H9 (cell line): Measurements from ENCODE around the gene SMARCA2. TPM values are rescaled to one million over a fixed set of nuclear protein-coding genes. Genes with fewer than 3 reads are reported as not detected.

Source experiments
- DNase-seq: peaks from one replicate; pipeline ENCODE4 v3.0.0-alpha.2; 2017
- H2AFZ ChIP-seq: one replicate; pipeline ENCODE4 v1.6.1; 2013; ENCODE audit warnings: mild to moderate bottlenecking, low read length, control low read depth, moderate library complexity
- H2AK5ac ChIP-seq: 2 replicates; pipeline ENCODE4 v1.6.1; 2013; ENCODE audit warnings: low read length, control low read depth, mixed read lengths; ENCODE audit not compliant: insufficient read length
- H2BK120ac ChIP-seq: one replicate; pipeline ENCODE4 v1.6.1; 2013; ENCODE audit warnings: low read depth, mild to moderate bottlenecking, low read length, control low read depth, inconsistent platforms; ENCODE audit not compliant: poor library complexity, severe bottlenecking
- H2BK12ac ChIP-seq: 2 replicates; pipeline ENCODE4 v1.6.1; 2013; ENCODE audit warnings: low read length, control low read depth, mixed read lengths, low read depth; ENCODE audit not compliant: insufficient read length
- H2BK15ac ChIP-seq: 2 replicates; pipeline ENCODE4 v1.6.1; 2013; ENCODE audit warnings: low read depth, low read length, control low read depth
- H2BK20ac ChIP-seq: one replicate; pipeline ENCODE4 v1.6.1; 2013; ENCODE audit warnings: low read depth, mild to moderate bottlenecking, low read length, control low read depth, inconsistent platforms; ENCODE audit not compliant: poor library complexity, severe bottlenecking
- H2BK5ac ChIP-seq: 2 replicates; pipeline ENCODE4 v1.6.1; 2013; ENCODE audit warnings: low read length, control low read depth, mixed read lengths; ENCODE audit not compliant: insufficient read length
- H3K14ac ChIP-seq: 2 replicates; pipeline ENCODE4 v1.6.1; 2013; ENCODE audit warnings: low read length, control low read depth; ENCODE audit not compliant: insufficient read depth
- H3K18ac ChIP-seq: 2 replicates; pipeline ENCODE4 v1.6.1; 2013; ENCODE audit warnings: low read depth, mild to moderate bottlenecking, mixed read lengths, low read length, control low read depth; ENCODE audit not compliant: insufficient read length
- H3K23ac ChIP-seq: 2 replicates; pipeline ENCODE4 v1.6.1; 2013; ENCODE audit warnings: low read length, control low read depth, mixed read lengths, low read depth; ENCODE audit not compliant: insufficient read length
- H3K23me2 ChIP-seq: 2 replicates; pipeline ENCODE4 v1.6.1; 2013; ENCODE audit warnings: low read depth, mild to moderate bottlenecking, mixed read lengths, low read length, control low read depth; ENCODE audit not compliant: insufficient read length, poor library complexity, severe bottlenecking
- H3K27ac ChIP-seq: 2 replicates; pipeline ENCODE4 v1.5.1; 2013; ENCODE audit warnings: low read length, control low read depth, mixed read lengths, low read depth; ENCODE audit not compliant: insufficient read length
- H3K27me3 ChIP-seq: 2 replicates; pipeline ENCODE4 v1.6.1; 2013; ENCODE audit warnings: low read length, control low read depth, inconsistent platforms; ENCODE audit not compliant: insufficient read depth
- H3K4ac ChIP-seq: 2 replicates; pipeline ENCODE4 v1.6.1; 2013; ENCODE audit warnings: low read depth, mild to moderate bottlenecking, control low read depth, inconsistent platforms, low read length, moderate library complexity
- H3K4me1 ChIP-seq: 2 replicates; pipeline ENCODE4 v1.6.1; 2013; ENCODE audit warnings: low read length, control low read depth, inconsistent platforms; ENCODE audit not compliant: insufficient read depth
- H3K4me2 ChIP-seq: 2 replicates; pipeline ENCODE4 v1.6.1; 2013; ENCODE audit warnings: low read length, control low read depth, mixed read lengths; ENCODE audit not compliant: insufficient read length, insufficient read depth
- H3K56ac ChIP-seq: 2 replicates; pipeline ENCODE4 v1.6.1; 2013; ENCODE audit warnings: low read depth, mild to moderate bottlenecking, mixed read lengths, low read length, control low read depth; ENCODE audit not compliant: insufficient read length
- H3K79me1 ChIP-seq: 2 replicates; pipeline ENCODE4 v1.6.1; 2013; ENCODE audit warnings: low read depth, mild to moderate bottlenecking, moderate library complexity, low read length, control low read depth, inconsistent platforms; ENCODE audit not compliant: insufficient read depth, poor library complexity, severe bottlenecking
- H3K79me2 ChIP-seq: 2 replicates; pipeline ENCODE4 v1.6.1; 2013; ENCODE audit warnings: low read length, control low read depth, inconsistent platforms; ENCODE audit not compliant: insufficient read depth
- H3K9ac ChIP-seq: 2 replicates; pipeline ENCODE4 v1.6.1; 2013; ENCODE audit warnings: low read length, control low read depth, mixed read lengths; ENCODE audit not compliant: insufficient read length; ENCODE audit errors: extremely low read depth
- H3K9me3 ChIP-seq: one replicate; pipeline ENCODE4 v1.6.1; 2013; ENCODE audit warnings: low read depth, low read length, inconsistent platforms; ENCODE audit not compliant: control insufficient read depth
- H3T11ph ChIP-seq: one replicate; pipeline ENCODE4 v1.6.1; 2013; ENCODE audit warnings: mild to moderate bottlenecking, low read length, control low read depth, inconsistent platforms
- H4K20me1 ChIP-seq: one replicate; pipeline ENCODE4 v1.6.1; 2013; ENCODE audit not compliant: control insufficient read depth, insufficient read length, insufficient read depth
- H4K5ac ChIP-seq: 2 replicates; pipeline ENCODE4 v1.6.1; 2013; ENCODE audit warnings: low read depth, mild to moderate bottlenecking, mixed read lengths, low read length, control low read depth; ENCODE audit not compliant: insufficient read length
- H4K8ac ChIP-seq: replicated peaks from 2 replicates; pipeline ENCODE4 v1.6.1; 2013; ENCODE audit warnings: low read length, control low read depth, mixed read lengths, low read depth; ENCODE audit not compliant: insufficient read length
- H4K91ac ChIP-seq: 2 replicates; pipeline ENCODE4 v1.6.1; 2013; ENCODE audit warnings: low read depth, mild to moderate bottlenecking, moderate library complexity, mixed read lengths, low read length, control low read depth; ENCODE audit not compliant: insufficient read length
- H3K27ac Mint-ChIP-seq, 3 experiments: 2 replicates in 2 of 3; 3 replicates in 1 of 3; pipeline ENCODE4 v1.8.0; 2020 to 2021; ENCODE audit warnings: mixed read lengths in 3 of 3, mild to moderate bottlenecking in 1 of 3, moderate library complexity in 1 of 3
- H3K27me3 Mint-ChIP-seq: 2 replicates; pipeline ENCODE4 v1.8.0; 2021; ENCODE audit warnings: low read depth, mild to moderate bottlenecking, moderate library complexity, mixed read lengths
- H3K36me3 Mint-ChIP-seq, 3 experiments: 2 replicates in 2 of 3; 3 replicates in 1 of 3; pipeline ENCODE4 v1.8.0; 2020 to 2021; ENCODE audit warnings: low read depth in 3 of 3, mixed read lengths in 3 of 3; ENCODE audit not compliant: insufficient read depth in 1 of 3
- H3K4me1 Mint-ChIP-seq, 2 experiments: 2 replicates each; pipeline ENCODE4 v1.8.0; 2020; ENCODE audit warnings: mixed read lengths in 2 of 2
- H3K4me3 Mint-ChIP-seq, 2 experiments: 2 replicates in 1 of 2; 3 replicates in 1 of 2; pipeline ENCODE4 v1.8.0; 2020 to 2021; ENCODE audit warnings: mild to moderate bottlenecking in 2 of 2, mixed read lengths in 2 of 2, moderate library complexity in 1 of 2
- H3K9me3 Mint-ChIP-seq, 2 experiments: 2 replicates in 1 of 2; 3 replicates in 1 of 2; pipeline ENCODE4 v1.8.0; 2020; ENCODE audit warnings: mild to moderate bottlenecking in 2 of 2, mixed read lengths in 2 of 2, moderate library complexity in 1 of 2
- WGBS: extraction: QIAGEN DNeasy Blood & Tissue Kit; methylation state at CpG from one replicate; pipeline ENCODE4 v1.1.7; 2013; ENCODE audit warnings: missing lambda C conversion rate, low lambda C conversion rate, mixed read lengths; ENCODE audit not compliant: insufficient read length; ENCODE audit errors: extremely low coverage; 5-methylcytosine and 5-hydroxymethylcytosine counted together
- total RNA-seq: library from RNA; stranded (reverse); gene quantifications from 2 replicates; pipeline ENCODE4 v1.2.1, GENCODE V29; 2021
- TF ChIP-seq, protein P1 (sequence below): fragments of 200-600 bp; sonication (generic); conservative IDR thresholded peaks from 3 replicates; pipeline ENCODE4 v1.8.0; 2021; ENCODE audit warnings: antibody characterized with exemption, mild to moderate bottlenecking

The SMARCA2 gene
- total RNA-seq, 1 experiment from 2014 or later: 15.3 TPM

DNA sequence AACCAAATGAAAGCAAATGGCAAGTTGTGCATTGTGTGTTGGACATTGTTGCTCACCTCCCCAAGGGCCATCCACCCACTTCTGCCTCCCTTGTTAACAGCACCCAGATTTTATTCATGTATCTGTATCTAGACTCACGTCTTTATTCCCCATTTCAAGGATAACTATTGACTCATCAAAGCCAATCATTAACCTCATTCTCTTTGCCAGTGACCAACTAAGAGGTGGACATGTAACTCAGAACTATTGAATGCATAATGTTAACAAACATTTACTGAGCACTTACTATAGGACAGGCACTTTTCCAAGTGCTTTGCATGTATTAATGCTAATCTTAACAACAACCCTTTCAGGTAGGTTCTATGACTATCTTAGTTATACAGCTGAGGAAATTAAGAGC is 45.2 kb upstream of the SMARCA2 start:
- no peak overlapping the region for H3K18ac ChIP-seq
- peaks cover 24 to 25% of the 10 kb centered on the region in 2 experiments for H3K9me3 Mint-ChIP-seq
- H3K23me2 ChIP-seq: no peaks in the 10 kb centered on the region
- H3K14ac ChIP-seq: no peak overlapping the region
- no peak overlapping the region for H2BK120ac ChIP-seq
- H3K27ac Mint-ChIP-seq: no peak overlapping the region
- peaks cover 4% of the 10 kb centered on the region in 2 experiments for H3K4me1 Mint-ChIP-seq
- no peak overlapping the region for H2BK15ac ChIP-seq
- no peak overlapping the region for H2BK5ac ChIP-seq
- TF ChIP-seq, protein P1, sequence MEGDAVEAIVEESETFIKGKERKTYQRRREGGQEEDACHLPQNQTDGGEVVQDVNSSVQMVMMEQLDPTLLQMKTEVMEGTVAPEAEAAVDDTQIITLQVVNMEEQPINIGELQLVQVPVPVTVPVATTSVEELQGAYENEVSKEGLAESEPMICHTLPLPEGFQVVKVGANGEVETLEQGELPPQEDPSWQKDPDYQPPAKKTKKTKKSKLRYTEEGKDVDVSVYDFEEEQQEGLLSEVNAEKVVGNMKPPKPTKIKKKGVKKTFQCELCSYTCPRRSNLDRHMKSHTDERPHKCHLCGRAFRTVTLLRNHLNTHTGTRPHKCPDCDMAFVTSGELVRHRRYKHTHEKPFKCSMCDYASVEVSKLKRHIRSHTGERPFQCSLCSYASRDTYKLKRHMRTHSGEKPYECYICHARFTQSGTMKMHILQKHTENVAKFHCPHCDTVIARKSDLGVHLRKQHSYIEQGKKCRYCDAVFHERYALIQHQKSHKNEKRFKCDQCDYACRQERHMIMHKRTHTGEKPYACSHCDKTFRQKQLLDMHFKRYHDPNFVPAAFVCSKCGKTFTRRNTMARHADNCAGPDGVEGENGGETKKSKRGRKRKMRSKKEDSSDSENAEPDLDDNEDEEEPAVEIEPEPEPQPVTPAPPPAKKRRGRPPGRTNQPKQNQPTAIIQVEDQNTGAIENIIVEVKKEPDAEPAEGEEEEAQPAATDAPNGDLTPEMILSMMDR: no peak
- H2AFZ ChIP-seq: no peak overlapping the region
- no peak overlapping the region for H3K4me3 Mint-ChIP-seq
- peaks cover 2% of the 10 kb centered on the region for H3K27me3 Mint-ChIP-seq
- no peaks in the 10 kb centered on the region for H3K4me1 ChIP-seq
- no peak overlapping the region for H3K9ac ChIP-seq
- no peak overlapping the region for H2AK5ac ChIP-seq
- no peak overlapping the region for H4K8ac ChIP-seq
- H3K23ac ChIP-seq: no peak overlapping the region
- H3K36me3 Mint-ChIP-seq: peaks cover 9 to 26% (median 10%) of the 10 kb centered on the region in 3 experiments
- peaks cover 9% of the 10 kb centered on the region for H3K9me3 ChIP-seq
- no peak overlapping the region for H3K56ac ChIP-seq
- no peak overlapping the region for H3T11ph ChIP-seq
- DNase-seq: no peak
- H3K27me3 ChIP-seq: no peaks in the 10 kb centered on the region
- no peak overlapping the region for H3K27ac ChIP-seq
- no peaks in the 10 kb centered on the region for H3K79me1 ChIP-seq
- H3K79me2 ChIP-seq: no peaks in the 10 kb centered on the region
- H2BK12ac ChIP-seq: no peak overlapping the region
- H3K4me2 ChIP-seq: no peak overlapping the region
- H4K20me1 ChIP-seq: no peaks in the 10 kb centered on the region
- WGBS: no CpG with 5 or more reads among the region's 1 CpG
- H2BK20ac ChIP-seq: no peak overlapping the region
- no peak overlapping the region for H3K4ac ChIP-seq
- no peak overlapping the region for H4K5ac ChIP-seq
- no peak overlapping the region for H4K91ac ChIP-seq
